ENCODE measurements around the gene KIF17.
"Not testable (repeated sequence)": the region's sequence is repeated elsewhere in the genome, so short reads cannot be mapped to it uniquely, and the experiment has no call there.

KIF17 gene

GRCh38 chr1:20693623-20694022 lies 24.2 kb downstream of the KIF17 start:
- no peak for DNase-seq (ENCODE audit: low read depth in 2 of 3, low spot score in 1 of 3)

GRCh38 chr1:20691872-20692271 lies 25.9 kb downstream of the KIF17 start:
- DNase-seq (ENCODE audit: low read depth in 2 of 3, low spot score in 1 of 3) = no peak

GRCh38 chr1:20689645-20690056 lies 28.2 kb downstream of the KIF17 start:
- no peak for DNase-seq (ENCODE audit: low read depth in 2 of 3, low spot score in 1 of 3)

GRCh38 chr1:20686883-20687725 lies 30.7 kb downstream of the KIF17 start:
- no peak for DNase-seq (ENCODE audit: low read depth in 2 of 3, low spot score in 1 of 3)

GRCh38 chr1:20685741-20686140 lies 32.1 kb downstream of the KIF17 start:
- no peak for DNase-seq (ENCODE audit: low read depth in 2 of 3, low spot score in 1 of 3)

GRCh38 chr1:20685099-20685662 lies 32.6 kb downstream of the KIF17 start:
- DNase-seq (ENCODE audit: low read depth in 2 of 3, low spot score in 1 of 3) = no peak

- DNase-seq (ENCODE audit: low read depth in 2 of 3, low spot score in 1 of 3) = no peak
Observed at GRCh38 chr1:20684651-20685050, 33.2 kb downstream of the KIF17 start.

GRCh38 chr1:20684050-20684620 lies 33.7 kb downstream of the KIF17 start:
- DNase-seq (ENCODE audit: low read depth in 2 of 3, low spot score in 1 of 3) = no peak

- DNase-seq (ENCODE audit: low read depth in 2 of 3, low spot score in 1 of 3) = no peak
Observed at GRCh38 chr1:20683614-20684013, 34.2 kb downstream of the KIF17 start.

GRCh38 chr1:20682571-20683236 lies 35.1 kb downstream of the KIF17 start:
- no peak for DNase-seq (ENCODE audit: low read depth in 2 of 3, low spot score in 1 of 3)

GRCh38 chr1:20681999-20682398 lies 35.8 kb downstream of the KIF17 start:
- DNase-seq (ENCODE audit: low read depth in 2 of 3, low spot score in 1 of 3) = no peak

GRCh38 chr1:20680269-20680668 lies 37.5 kb downstream of the KIF17 start:
- no peak for DNase-seq (ENCODE audit: low read depth in 2 of 3, low spot score in 1 of 3)

- no peak for DNase-seq (ENCODE audit: low read depth in 2 of 3, low spot score in 1 of 3)
Observed at GRCh38 chr1:20678599-20678998, 39.2 kb downstream of the KIF17 start.

- DNase-seq (ENCODE audit: low read depth in 2 of 3, low spot score in 1 of 3) = not testable (repeated sequence)
Observed at GRCh38 chr1:20673626-20674025, 44.2 kb downstream of the KIF17 start.

- DNase-seq (ENCODE audit: low read depth in 2 of 3, low spot score in 1 of 3) = no peak
Observed at GRCh38 chr1:20672265-20672632, 45.6 kb downstream of the KIF17 start.

- no peak for DNase-seq (ENCODE audit: low read depth in 2 of 3, low spot score in 1 of 3)
Observed at GRCh38 chr1:20670936-20671335, 46.9 kb downstream of the KIF17 start.

GRCh38 chr1:20668581-20668980 lies 49.2 kb downstream of the KIF17 start:
- DNase-seq (ENCODE audit: low read depth in 2 of 3, low spot score in 1 of 3) = no peak

GRCh38 chr1:20666804-20667203 lies 51.0 kb downstream of the KIF17 start:
- DNase-seq (ENCODE audit: low read depth in 2 of 3, low spot score in 1 of 3) = peak in 1 of 3 donors; percentile 17

- no peak for DNase-seq (ENCODE audit: low read depth in 2 of 3, low spot score in 1 of 3)
Observed at GRCh38 chr1:20666146-20666545, 51.7 kb downstream of the KIF17 start.

GRCh38 chr1:20665726-20666125 lies 52.1 kb downstream of the KIF17 start:
- no peak for DNase-seq (ENCODE audit: low read depth in 2 of 3, low spot score in 1 of 3)

- no peak for DNase-seq (ENCODE audit: low read depth in 2 of 3, low spot score in 1 of 3)
Observed at GRCh38 chr1:20663969-20664715, 53.7 kb downstream of the KIF17 start.

Measured in stimulated activated CD4-positive, alpha-beta T cell treated with anti-CD3 and anti-CD28 coated beads, Interleukin-12 subunit alpha, Interleukin-12 subunit beta, amount 100 ng/mL, for 48 hours (primary cell).